ENCODE measurements around the gene NPFF. TPM values are rescaled to one million over a fixed set of nuclear protein-coding genes. Genes with fewer than 3 reads are reported as not detected.
A peak's percentile ranks its signal among the peaks of the same experiment; 100 is the strongest.

The NPFF gene
- total RNA-seq, 2 donors from 2014 or later, result not detected

DNA sequence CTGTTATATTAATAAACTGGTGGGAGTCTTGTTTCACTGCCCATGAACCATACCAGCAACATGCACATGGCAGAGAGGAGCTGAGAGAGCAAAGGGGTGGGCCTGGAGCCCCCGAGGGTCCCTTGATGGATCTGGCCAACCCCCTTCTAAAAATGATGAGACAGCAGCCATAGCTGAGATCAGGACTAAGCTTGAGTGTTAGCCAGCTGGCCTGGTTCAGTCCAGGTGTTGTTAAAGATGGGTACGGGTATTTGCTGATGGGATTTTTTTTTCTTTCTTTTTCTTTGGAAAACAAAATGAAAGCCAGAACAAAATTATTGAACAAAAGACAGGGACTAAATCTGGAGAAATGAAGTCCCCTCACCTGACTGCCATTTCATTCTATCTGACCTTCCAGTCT, 39.4 kb downstream of the NPFF start:
- DNase-seq (ENCODE audit: low spot score in 2 of 2), result no peak
- Mint-ChIP-seq H3K27ac (peak overlapping the region in 1 of 2 donors; percentile 91), H3K9me3 (no peaks in the 10 kb centered on the region), H3K36me3 (peaks cover 24 to 48% of the 10 kb centered on the region in 2 donors)
- no peak for ATAC-seq

DNA sequence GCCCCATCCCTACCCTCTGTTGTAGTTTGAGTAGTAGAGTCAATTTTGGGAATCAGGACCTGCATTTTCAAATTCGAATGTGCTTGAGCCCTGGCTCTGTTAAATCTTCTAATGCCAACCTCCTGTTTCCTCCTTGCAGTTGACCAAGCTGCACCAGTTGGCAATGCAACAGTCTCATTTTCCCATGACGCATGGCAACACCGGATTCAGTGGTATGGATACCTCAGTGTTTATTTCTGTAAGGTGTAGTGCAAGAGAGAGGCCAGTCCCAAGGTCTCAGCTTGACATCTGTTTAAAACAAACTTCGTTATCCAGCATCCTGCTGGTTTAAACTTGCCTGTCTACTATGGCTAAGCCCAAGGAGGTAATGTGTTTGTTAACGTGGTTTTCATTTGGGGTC, 40.2 kb downstream of the NPFF start:
- Mint-ChIP-seq H3K27ac (peak overlapping the region in 1 of 2 donors; percentile 73), H3K9me3 (no peaks in the 10 kb centered on the region), H3K36me3 (peaks cover 30 to 54% of the 10 kb centered on the region in 2 donors)
- DNase-seq (ENCODE audit: low spot score in 2 of 2), result no peak
- ATAC-seq, result no peak

DNA sequence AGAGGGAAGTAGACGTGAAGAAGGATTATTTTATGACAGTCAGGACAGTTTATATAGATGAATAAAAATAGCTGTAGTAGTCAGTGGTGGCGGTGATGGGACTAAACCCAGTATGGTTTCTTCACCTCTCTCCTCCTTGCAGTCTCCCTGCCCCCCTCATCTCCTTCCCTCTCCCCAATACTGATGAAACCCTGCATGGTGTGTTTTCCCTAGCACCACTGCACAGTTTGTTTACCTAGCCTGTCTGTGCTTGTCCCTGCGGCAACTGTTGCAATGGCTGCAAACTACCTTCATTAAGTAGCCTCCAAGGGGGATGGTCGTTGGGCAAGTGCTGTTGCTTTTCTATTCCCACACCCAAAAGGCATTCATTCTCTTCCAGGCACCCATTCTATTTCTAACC, 40.6 kb downstream of the NPFF start:
- H3K36me3 Mint-ChIP-seq, result peaks cover 30 to 56% of the 10 kb centered on the region in 2 donors
- H3K27ac Mint-ChIP-seq, result peak overlapping the region in 1 of 2 donors; percentile 73
- ATAC-seq (no peak), DNase-seq (ENCODE audit: low spot score in 2 of 2) (no peak)
- H3K9me3 Mint-ChIP-seq, result no peaks in the 10 kb centered on the region

DNA sequence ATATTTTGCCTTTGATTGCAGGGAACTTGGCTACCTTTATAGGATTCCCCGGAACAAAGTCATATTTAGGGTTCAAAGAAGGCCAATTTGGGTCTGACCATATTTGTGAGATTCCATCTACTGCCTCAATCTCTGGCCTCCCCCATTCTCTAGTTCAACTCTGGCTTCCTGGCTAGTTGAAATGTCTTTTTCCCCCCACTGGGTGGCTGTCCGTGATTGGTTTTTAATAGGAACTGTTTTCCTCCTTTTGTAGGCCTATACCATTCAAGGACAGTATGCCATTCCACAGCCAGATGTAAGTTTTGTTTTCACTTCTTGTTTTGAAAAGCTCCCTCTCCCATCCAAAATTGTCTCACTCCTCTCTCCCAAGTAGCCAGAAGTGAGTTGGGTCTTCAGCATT, 41.6 kb downstream of the NPFF start:
- H3K9me3 Mint-ChIP-seq, result no peaks in the 10 kb centered on the region
- peak overlapping the region in 1 of 2 donors; percentile 86 for H3K27ac Mint-ChIP-seq
- H3K36me3 Mint-ChIP-seq, result peaks cover 31 to 59% of the 10 kb centered on the region in 2 donors
- DNase-seq (ENCODE audit: low spot score in 2 of 2) (no peak), ATAC-seq (no peak)

DNA sequence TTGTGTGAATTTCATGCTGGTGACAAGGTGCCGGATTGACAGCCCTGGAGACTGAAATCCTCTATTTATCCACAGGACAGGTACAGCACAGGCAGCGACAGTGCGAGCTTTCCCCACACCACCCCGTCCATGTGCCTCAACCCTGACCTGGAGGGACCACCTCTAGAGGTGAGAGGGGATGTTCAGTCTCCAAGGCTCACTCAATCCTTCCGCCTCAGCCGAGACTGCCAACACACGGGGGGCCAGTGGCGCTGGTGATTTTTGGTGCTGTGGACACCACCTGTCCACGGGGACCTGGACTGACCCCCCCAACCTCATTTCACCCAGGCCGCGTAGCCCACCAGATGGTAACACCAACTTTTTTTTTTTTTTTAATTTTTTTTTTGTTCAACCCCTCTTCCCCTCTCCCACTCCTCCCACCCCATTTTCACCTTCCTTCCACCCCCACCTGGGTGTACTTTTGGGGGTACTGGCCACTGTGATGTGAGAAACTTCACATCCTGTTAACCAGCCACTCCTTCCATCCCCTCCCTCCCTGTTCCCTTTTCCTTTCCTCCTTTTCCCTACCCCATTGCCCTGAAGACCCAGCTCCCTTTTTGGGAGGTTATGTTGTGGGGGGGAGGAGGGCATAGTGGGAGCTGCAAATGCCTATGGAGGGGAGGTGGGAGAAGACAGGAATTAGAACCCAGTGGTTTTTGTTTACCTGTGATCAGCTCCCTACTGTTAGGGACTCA, 42.4 kb downstream of the NPFF start:
- DNase-seq (ENCODE audit: low spot score in 2 of 2) (no peak), ATAC-seq (peak in 1 of 2 donors; percentile 12)
- Mint-ChIP-seq H3K9me3 (no peaks in the 10 kb centered on the region), H3K36me3 (peaks cover 38 to 64% of the 10 kb centered on the region in 2 donors), H3K27ac (peak overlapping the region in 1 of 2 donors; percentile 86)

DNA sequence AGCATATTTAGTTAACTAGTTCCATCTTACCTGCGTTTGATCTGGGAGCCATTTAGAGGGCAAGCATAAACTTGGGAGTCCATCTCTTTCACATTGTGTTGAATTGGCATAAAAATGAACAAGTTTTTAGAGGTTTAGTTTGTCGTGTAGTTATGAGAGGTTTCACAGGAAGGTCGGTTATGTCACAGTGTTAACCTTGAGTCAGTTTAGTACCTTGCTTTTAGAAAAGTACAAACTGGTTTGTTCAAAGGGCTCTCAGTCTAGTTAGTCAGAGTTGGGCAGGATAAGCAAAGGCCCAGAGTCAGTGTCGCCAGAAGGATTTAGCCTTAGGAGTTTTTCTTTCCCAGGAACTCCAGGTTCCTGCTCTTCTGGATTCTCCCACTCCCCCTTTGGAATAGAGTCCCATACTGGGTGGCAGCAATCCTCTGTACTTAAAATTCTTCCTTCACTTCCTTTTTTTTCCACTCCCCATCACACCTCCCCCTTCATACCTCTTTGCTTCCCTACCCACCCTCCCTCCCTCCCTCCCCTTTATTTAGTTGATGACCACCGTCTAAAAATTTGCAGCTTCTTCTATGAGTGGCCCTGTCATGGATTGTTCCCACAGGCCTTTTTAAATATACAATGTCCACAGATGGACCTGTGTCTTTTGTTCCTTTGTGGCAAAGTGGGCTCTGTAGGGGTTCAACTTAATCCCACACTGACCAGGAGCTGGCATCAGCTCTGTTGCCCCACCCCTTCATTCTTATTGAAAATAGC, 43.3 kb downstream of the NPFF start:
- peak overlapping the region in 1 of 2 donors; percentile 73 for H3K27ac Mint-ChIP-seq
- DNase-seq (ENCODE audit: low spot score in 2 of 2) (no peak), ATAC-seq (peak in 1 of 2 donors; percentile 25)
- no peaks in the 10 kb centered on the region for H3K9me3 Mint-ChIP-seq
- peaks cover 41 to 72% of the 10 kb centered on the region in 2 donors for H3K36me3 Mint-ChIP-seq

DNA sequence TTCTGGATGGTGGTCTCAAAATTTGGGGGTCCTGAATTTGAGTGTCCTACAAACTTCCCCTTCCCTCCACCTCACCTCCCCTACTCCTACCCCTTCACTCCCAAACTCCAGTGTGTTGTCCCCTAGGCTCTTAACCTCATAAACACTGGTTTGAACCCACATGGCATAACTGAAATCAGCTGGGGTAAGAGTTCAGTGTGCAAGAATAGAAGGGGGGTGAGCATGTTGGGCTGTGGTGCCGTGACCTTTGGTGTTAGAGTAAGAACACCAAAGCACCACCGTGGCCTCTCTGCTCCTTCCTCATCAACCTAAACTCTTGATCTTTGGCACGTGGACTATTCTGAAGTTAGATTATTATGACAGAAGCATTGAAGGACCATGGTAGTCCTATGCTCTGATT, 44.3 kb downstream of the NPFF start:
- Mint-ChIP-seq H3K27ac (no peak overlapping the region), H3K9me3 (no peaks in the 10 kb centered on the region), H3K36me3 (peaks cover 41 to 72% of the 10 kb centered on the region in 2 donors)
- no peak for DNase-seq (ENCODE audit: low spot score in 2 of 2)
- peak in 1 of 2 donors; percentile 4 for ATAC-seq

DNA sequence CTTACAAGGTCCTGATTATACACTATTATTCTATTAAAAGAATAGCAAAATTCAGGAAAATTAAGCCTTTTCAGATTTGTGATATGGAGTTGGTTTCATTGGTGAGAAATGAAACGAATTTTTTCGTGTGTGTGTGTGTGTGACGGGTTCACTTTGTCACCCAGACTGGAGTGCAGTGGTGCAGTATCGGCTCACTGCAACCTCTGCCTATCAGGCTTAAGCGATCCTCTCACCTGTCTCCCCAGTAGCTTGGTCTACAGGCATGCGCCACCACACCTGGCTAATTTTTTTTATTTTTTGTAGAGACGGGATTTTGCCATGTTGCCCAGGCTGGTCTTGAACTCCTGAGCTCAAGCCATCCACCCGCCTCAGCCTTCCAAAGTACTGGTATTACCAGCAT, 45.7 kb downstream of the NPFF start:
- H3K36me3 Mint-ChIP-seq, result peaks cover 35 to 64% of the 10 kb centered on the region in 2 donors
- H3K9me3 Mint-ChIP-seq, result no peaks in the 10 kb centered on the region
- no peak for DNase-seq (ENCODE audit: low spot score in 2 of 2)
- ATAC-seq, result no peak
- H3K27ac Mint-ChIP-seq, result peak overlapping the region in 1 of 2 donors; percentile 23

DNA sequence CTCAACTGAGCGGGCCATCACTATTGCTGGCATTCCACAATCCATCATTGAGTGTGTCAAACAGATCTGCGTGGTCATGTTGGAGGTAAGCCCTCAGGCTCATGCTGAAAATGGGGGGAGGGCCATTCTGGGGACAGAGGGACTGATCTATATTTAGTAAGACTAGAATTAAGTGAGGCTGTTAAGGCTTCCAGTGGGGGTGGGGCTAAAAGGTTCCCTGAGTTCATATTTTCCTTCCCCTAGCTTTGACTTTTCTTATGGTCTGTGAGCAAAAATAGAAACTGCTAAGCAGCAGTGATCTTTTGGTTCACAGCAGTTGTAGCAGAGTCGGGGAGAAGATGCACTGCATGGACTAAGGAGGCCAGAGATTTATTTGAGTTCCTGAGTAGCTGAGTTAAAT, 46.2 kb downstream of the NPFF start:
- Mint-ChIP-seq H3K36me3 (peaks cover 34 to 62% of the 10 kb centered on the region in 2 donors), H3K27ac (peak overlapping the region in 1 of 2 donors; percentile 88), H3K9me3 (no peaks in the 10 kb centered on the region)
- DNase-seq (ENCODE audit: low spot score in 2 of 2) (no peak), ATAC-seq (no peak)

DNA sequence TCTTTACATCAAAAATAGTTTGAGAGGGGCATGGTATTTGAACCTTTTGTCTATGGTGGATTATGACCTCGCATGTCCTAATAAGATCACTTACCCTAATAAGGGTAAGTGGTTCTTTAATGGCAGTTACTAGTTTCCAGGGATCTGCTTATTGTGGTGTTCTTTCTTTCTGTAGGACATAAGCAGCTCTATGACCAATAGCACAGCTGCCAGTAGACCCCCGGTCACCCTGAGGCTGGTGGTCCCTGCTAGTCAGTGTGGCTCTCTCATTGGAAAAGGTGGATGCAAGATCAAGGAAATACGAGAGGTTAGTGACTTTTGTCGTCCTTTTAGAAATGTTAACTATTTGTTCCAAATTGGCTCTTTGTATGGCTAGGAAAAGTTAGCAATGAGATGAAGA, 48.2 kb downstream of the NPFF start:
- peaks cover 44 to 77% of the 10 kb centered on the region in 2 donors for H3K36me3 Mint-ChIP-seq
- DNase-seq (ENCODE audit: low spot score in 2 of 2) (no peak), ATAC-seq (no peak)
- no peaks in the 10 kb centered on the region for H3K9me3 Mint-ChIP-seq
- peak overlapping the region in 1 of 2 donors; percentile 97 for H3K27ac Mint-ChIP-seq

Other genes with a start within 250 kb of the NPFF start
- 10 to 100 TPM; 32.8 to 76.3 TPM for gene ESPL1, start 239.2 kb downstream of the NPFF start, total RNA-seq
- gene PFDN5, start 211.9 kb downstream of the NPFF start, total RNA-seq, result 100 to 1,000 TPM; 334 to 355 TPM
- 10 to 100 TPM; 63.8 to 91.5 TPM for gene MYG1, start 207.8 kb downstream of the NPFF start, total RNA-seq
- 10 to 100 TPM; 52.3 to 83.5 TPM for gene AAAS, start 185.9 kb downstream of the NPFF start, total RNA-seq
- gene SP7, start 171.1 kb downstream of the NPFF start, total RNA-seq, result not detected
- 100 to 1,000 TPM in 1 of 2 donors, 10 to 100 TPM in 1; 86.0 to 156 TPM for gene SP1, start 127.3 kb downstream of the NPFF start, total RNA-seq
- gene AMHR2, start 83.6 kb downstream of the NPFF start, total RNA-seq, result under 1 TPM in 1 of 2 donors, not detected in 1; 0.25 TPM
- gene PRR13, start 65.8 kb downstream of the NPFF start, total RNA-seq, result 100 to 1,000 TPM; 170 to 226 TPM
- gene PCBP2, start 55.4 kb downstream of the NPFF start, total RNA-seq, result 1,000 to 10,000 TPM in 1 of 2 donors, 100 to 1,000 TPM in 1; 786 to 1,016 TPM
- gene MAP3K12, start 8.0 kb downstream of the NPFF start, total RNA-seq, result 10 to 100 TPM in 1 of 2 donors, 1 to 10 TPM in 1; 9.5 to 21.7 TPM
- 10 to 100 TPM; 29.9 to 30.4 TPM for gene TARBP2, start 6.2 kb downstream of the NPFF start, total RNA-seq
- 10 to 100 TPM; 25.0 to 30.1 TPM for gene ATF7, start 118.9 kb upstream of the NPFF start, total RNA-seq
- 100 to 1,000 TPM; 319 to 327 TPM for gene ATP5MC2, start 168.6 kb upstream of the NPFF start, total RNA-seq
- 10 to 100 TPM; 35.4 to 36.2 TPM for gene CALCOCO1, start 220.0 kb upstream of the NPFF start, total RNA-seq
- gene CISTR, start 244.5 kb upstream of the NPFF start, total RNA-seq, result not detected